ENCODE results near the gene RTP2.

RTP2 gene

DNA sequence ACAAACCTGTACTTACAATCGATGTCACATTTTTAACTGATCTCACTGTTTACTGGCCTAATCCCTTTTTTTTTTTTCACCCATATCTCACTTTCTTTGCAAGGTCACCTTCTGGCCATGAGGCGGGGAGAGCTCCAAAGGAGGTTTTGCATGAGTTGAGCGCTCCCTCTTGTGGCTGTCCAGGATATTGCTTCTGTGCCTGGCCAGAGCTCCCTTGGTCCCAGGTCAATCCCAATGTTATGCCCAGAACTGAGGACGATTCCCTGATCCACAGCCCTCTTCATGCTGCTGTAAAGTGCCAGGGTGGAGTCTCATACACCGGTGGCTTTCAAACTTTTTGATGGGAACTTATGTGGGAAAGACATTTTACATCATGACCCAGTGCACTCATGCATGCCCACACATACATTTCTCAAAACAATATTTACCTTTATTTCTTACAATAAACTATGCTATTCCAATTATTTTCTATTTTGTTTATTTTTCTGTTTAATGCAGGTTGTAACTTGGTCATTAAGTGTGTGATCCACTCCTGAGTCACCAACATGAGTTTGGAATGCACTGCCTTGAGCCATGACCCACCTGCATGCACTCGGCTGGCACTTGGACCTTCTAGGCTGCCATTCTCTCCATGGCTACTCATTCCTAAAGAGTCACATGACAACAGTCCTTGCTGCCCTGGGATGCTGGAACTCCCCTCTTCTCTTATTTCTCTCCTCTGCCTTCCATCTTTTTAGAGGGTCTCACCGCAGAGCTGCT lies 22.5 kb downstream of the RTP2 start:
- intact Hi-C loops (cut with DNase I), result loop anchor here (1.0 to 2.0 kb wide), 3 partner anchors 35 to 460 kb away; no protein-coding TSS in a partner anchor

DNA sequence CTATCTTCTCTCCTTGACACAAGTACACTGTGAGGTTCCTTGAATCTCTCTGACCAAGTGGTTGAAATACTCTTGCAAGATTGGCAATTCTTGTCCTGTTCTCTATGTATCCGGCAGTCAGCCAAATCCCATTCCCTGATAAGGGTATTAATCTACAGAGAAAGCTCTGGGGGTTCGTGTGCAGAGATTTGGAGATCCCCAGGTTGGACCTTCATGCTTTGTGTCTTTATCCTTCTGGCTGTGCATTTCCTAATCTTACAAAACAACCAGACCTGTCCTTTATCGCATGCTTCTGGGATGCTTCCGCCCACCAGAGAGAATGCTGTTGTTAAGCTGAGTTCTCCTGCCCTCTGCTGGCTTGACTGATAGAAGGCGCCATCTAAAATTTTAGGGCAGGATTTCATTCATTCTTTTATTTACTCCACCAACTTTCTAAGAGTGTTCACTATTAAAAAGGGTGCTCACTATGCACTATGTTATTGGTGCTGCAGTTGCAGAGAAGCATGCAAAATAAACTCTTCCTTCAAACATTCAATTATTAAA lies 23.6 kb downstream of the RTP2 start:
- peak in 8 of 10 donors; percentile 31 to 87 (median 43) for DNase-seq
- intact Hi-C loops (cut with DNase I), result loop anchor here (1.0 to 2.0 kb wide), 3 partner anchors 36 to 458 kb away; no protein-coding TSS in a partner anchor

More for the DNA sequence above, 22.5 kb downstream of the RTP2 start:
- DNase-seq, result peak; percentile 42 to 94 (median 79)

DNA sequence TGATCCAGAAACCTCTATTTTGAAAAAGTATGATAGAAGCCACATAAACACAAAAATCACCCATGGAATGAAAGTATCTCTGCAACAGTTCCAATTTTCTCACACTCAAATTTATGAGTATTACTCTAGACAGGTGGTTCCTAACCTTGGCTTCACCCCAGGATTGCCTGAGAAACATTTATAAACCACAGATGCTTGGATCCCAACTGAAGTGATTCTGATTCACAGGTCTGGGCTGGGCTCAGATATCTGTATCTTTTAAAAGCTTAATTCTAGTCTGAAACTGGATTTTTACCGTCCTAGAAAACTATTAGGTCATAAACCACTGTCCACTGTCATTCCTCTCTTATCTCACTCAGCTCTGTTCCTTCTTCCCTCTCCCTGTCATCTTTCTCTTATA lies 24.8 kb downstream of the RTP2 start:
- intact Hi-C loops (cut with DNase I), result loop anchor here (2.0 kb wide), 1 partner anchor 37 kb away; no protein-coding TSS in a partner anchor
- DNase-seq, result no peak

DNA sequence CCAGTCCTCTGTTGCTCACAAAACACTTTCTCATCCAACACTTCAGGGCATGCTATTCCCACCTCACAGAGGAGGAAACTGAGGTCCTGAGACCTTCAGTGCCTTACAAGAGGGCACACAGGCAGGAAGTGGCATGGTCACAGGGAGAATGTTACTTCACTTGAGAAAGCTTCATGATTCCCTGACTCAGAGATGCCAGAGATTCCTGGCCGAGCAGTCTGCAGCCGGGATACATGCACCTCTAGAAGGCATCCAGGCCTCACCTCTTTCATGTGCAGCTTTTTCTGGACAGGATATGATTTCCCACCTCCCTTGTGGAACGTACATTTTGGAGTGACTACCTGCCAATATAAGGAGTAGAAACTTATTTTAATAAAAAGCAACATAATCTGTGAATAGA lies 29.3 kb downstream of the RTP2 start:
- intact Hi-C loops (cut with DNase I), result no loop called here
- no peak for DNase-seq

DNA sequence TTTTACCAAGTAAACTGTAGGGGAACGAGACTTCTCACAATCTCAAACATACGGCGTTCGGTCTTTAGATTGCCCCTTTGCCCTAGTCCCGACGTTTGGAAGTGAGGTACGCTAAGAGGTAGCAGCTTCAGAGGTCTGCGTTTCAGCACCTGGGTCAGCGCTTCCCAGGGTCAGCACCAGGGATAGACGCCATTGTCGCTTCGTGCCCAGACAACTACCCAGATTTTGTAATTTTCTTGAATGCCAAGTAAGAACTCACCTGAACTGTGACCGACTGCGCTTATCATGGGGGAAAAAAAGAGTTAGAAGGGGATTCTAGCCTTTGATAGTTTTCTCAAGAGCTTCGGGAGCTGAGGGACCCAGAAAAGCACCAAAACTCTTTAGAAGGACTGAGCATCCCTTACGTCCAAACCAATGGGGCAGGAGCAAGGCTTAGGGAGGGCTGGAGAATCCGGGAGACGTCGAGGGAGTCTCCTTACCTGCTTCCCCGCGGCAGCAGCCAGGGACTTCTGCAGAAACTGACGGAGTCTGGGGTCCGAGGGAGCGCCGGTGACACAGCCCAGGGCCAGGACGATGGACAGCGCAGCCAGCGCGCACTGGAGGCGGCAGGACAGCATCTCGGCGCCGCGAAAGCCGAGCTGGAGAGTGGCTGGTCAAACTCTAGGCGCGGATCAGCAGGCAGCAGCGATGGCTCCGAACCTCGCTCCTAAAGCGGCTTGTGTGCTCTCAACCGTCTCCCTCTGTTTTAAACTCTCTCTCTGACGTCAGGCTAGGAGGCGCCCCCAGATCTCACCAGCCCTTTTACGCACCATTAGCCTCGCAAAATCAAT lies 32.5 kb downstream of the RTP2 start, which contains the start of gene SST:
SST (minus strand) TSS at position 720 of the 830 bp plus-strand sequence; CDS start at position 617, 103 bp downstream.
- intact Hi-C loops (cut with DNase I), result no loop called here
- DNase-seq, result peak in 5 of 10 donors; percentile 13 to 81 (median 71)

- intact Hi-C loops (cut with DNase I), result no loop called here
- DNase-seq, result no peak
Observed at GRCh38 chr3:187667526-187667925, 34.8 kb downstream of the RTP2 start.

- no peak for DNase-seq
- intact Hi-C loops (cut with DNase I), result no loop called here
Observed at GRCh38 chr3:187665764-187666402, 36.5 kb downstream of the RTP2 start.

DNA sequence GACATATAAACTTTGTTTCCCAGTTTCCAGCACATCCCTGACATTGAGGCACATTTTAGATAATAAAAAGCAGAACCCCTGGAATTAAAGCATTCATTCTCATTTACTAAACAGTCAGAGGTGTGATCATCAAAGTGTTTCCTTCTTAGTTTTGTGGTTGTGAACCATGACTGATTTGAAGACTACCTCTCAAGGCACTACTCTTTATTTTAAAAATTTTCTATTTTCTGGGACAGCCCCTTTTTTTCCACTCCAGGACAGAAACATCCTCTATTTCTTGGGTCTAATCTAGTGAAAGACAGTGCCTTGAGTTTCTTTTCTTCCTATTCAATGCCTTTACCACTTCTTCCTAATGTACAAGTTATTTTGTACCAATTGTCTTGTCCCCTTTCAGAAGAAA lies 37.3 kb downstream of the RTP2 start:
- intact Hi-C loops (cut with DNase I), result no loop called here
- no peak for DNase-seq

GRCh38 chr3:187662848-187663409 lies 39.4 kb downstream of the RTP2 start:
- intact Hi-C loops (cut with DNase I), result no loop called here
- DNase-seq, result no peak

- intact Hi-C loops (cut with DNase I), result no loop called here
- no peak for DNase-seq
Observed at GRCh38 chr3:187661267-187661666, 41.1 kb downstream of the RTP2 start.

DNA sequence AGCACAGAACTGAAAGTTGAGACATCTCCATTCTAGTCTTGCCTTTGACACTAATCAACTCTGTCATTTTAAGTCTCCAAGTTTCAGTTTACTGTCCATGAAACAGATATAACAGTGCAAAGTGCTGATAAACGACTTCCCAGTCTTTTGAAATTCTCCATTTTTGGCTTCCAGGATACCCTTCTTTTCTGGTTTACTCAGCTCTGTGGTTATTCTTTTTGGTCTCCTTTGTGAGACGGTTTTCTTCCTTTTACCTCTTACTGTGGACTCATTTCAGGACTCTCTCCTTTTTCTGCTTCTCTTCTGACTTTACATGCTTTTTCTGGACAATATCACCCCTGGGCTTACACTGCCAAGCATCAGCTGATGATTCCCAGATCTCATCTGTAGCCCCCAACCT lies 51.1 kb downstream of the RTP2 start:
- intact Hi-C loops (cut with DNase I), result no loop called here
- no peak for DNase-seq

Measured in posterior cingulate gyrus (tissue), 11 donors.